Measurements from ENCODE around the gene SLFN11. TPM values are rescaled to one million over a fixed set of nuclear protein-coding genes. Genes with fewer than 3 reads are reported as not detected.

SLFN11 gene
- total and polyA plus RNA-seq, 2 of the 8 experiments (the other 6 are each of a cell fraction or from before 2014, with no cell fraction given) = 0.11 to 0.28 TPM

- H3K4me2 ChIP-seq (ENCODE audit: insufficient read depth in 1 of 2, low read depth in 2 of 2, low read length in 2 of 2) = no peak overlapping the region
- no peak overlapping the region for H3K23ac ChIP-seq (ENCODE audit: insufficient read length)
- H3K79me1 ChIP-seq (ENCODE audit: low read depth, low read length) = no peaks in the 10 kb centered on the region
- H2BK12ac ChIP-seq (ENCODE audit: low read depth, low read length) = no peak overlapping the region
- no peak overlapping the region for H3K4me3 ChIP-seq (ENCODE audit: extremely low read depth in 1 of 4, insufficient read depth in 2 of 4, low read depth in 3 of 4, low read length in 4 of 4)
- 37% methylated on average over 1 of the region's 1 CpG; no CpG with 5 or more reads in 1 of the 2 experiments for WGBS, 2 experiments (ENCODE audit: extremely low coverage in 1 of 2, insufficient coverage in 1 of 2, insufficient read length in 1 of 2, insufficient replicate concordance in 2 of 2, low coverage in 1 of 2, low lambda C conversion rate in 2 of 2, missing lambda C conversion rate in 1 of 2)
- no peak overlapping the region for H2BK120ac ChIP-seq (replicated peaks; ENCODE audit: low read depth, low read length)
- peaks cover 36 to 58% (median 40%) of the 10 kb centered on the region in 4 experiments for H3K27me3 ChIP-seq (replicated peaks in 1 of 4; ENCODE audit: control insufficient read depth in 3 of 4, extremely low read depth in 1 of 4, insufficient read depth in 3 of 4, low read length in 3 of 4)
- no peak overlapping the region for H3K18ac ChIP-seq (ENCODE audit: extremely low read depth, low read length)
- H4K5ac ChIP-seq (ENCODE audit: insufficient read length, low read depth, low read length) = no peak overlapping the region
- no peak overlapping the region for H3K14ac ChIP-seq (ENCODE audit: insufficient read length)
- H2BK20ac ChIP-seq (ENCODE audit: low read length) = no peak overlapping the region
- no peaks in the 10 kb centered on the region for H3K36me3 ChIP-seq (ENCODE audit: control insufficient read depth in 2 of 4, insufficient read depth in 4 of 4, low read length in 3 of 4)
- H2AFZ ChIP-seq (ENCODE audit: low read length) = no peak overlapping the region
- H3K23me2 ChIP-seq (ENCODE audit: low read depth, low read length) = peaks cover 9% of the 10 kb centered on the region; the same call in 1 of the 2 replicates
- ChIA-PET POLR2A (ENCODE audit: partially characterized antibody) (no interaction called here), CTCF (ENCODE audit: partially characterized antibody) (interaction anchor here (0.6 kb wide), 1 partner anchor 29 kb away, joined by 4 read pairs; no protein-coding TSS in a partner anchor)
- H3K9ac ChIP-seq (replicated peaks in 1 of 4; ENCODE audit: extremely low read depth in 1 of 4, low read depth in 3 of 4, low read length in 3 of 4) = no peak overlapping the region
- TF ChIP-seq SIX5 (IDR thresholded peaks at IDR 0.05; ENCODE audit: low read depth, low read length) (no peak), EP300 (IDR thresholded peaks at IDR 0.05; ENCODE audit: borderline replicate concordance in 1 of 2, low read depth in 2 of 2, low read length in 2 of 2) (no peak)
- H4K91ac ChIP-seq (replicated peaks; ENCODE audit: insufficient read length, low read length) = no peak overlapping the region
- H2BK15ac ChIP-seq (ENCODE audit: low read length) = no peak overlapping the region
- H3K4ac ChIP-seq (replicated peaks; ENCODE audit: insufficient read length, low read depth, low read length) = no peak overlapping the region
- no peaks in the 10 kb centered on the region for H3K79me2 ChIP-seq (ENCODE audit: control insufficient read depth in 1 of 2, insufficient read depth in 2 of 2, low read length in 2 of 2)
- FAIRE-seq (no peak), DNase-seq (ENCODE audit: low read depth in 1 of 2, low spot score in 2 of 2) (no peak)
- H3K4me1 ChIP-seq (replicated peaks in 1 of 4; ENCODE audit: control insufficient read depth in 3 of 4, insufficient read depth in 4 of 4, low read length in 3 of 4) = peaks cover 0 to 4% (median 3%) of the 10 kb centered on the region in 4 experiments; a peak in 4 of 7 replicates
- no peak overlapping the region for H2BK5ac ChIP-seq (ENCODE audit: low read depth, low read length)
- H4K20me1 ChIP-seq (replicated peaks in 1 of 2; ENCODE audit: control insufficient read depth in 1 of 2, insufficient read depth in 2 of 2, low read length in 2 of 2) = no peaks in the 10 kb centered on the region
- no peak overlapping the region for H3K56ac ChIP-seq (replicated peaks; ENCODE audit: insufficient read length, low read depth, low read length)
- H3K27ac ChIP-seq (ENCODE audit: low read depth, low read length) = no peak overlapping the region
- no peak overlapping the region for H4K8ac ChIP-seq (ENCODE audit: extremely low read depth, insufficient read depth, low read length)
- H2AK5ac ChIP-seq (ENCODE audit: low read depth, low read length) = no peak overlapping the region
- no peaks in the 10 kb centered on the region for H3K9me3 ChIP-seq (ENCODE audit: insufficient read depth in 2 of 2, low read depth in 1 of 2, low read length in 1 of 2)
Observed at GRCh38 chr17:35376245-35376644, 2.8 kb upstream of the SLFN11 start.

Data from H1 (cell line).